Panc1 (cell line): ENCODE results near the gene ZNF573. TPM values are rescaled to one million over a fixed set of nuclear protein-coding genes. Genes with fewer than 3 reads are reported as not detected.
"Not testable (repeated sequence)": the region's sequence is repeated elsewhere in the genome, so short reads cannot be mapped to it uniquely, and the experiment has no call there.

Source experiments
- ATAC-seq: fragments of 200-7000 bp; cut with Tn5 transposase; 2 replicates; pipeline ENCODE4 v1.9.1; 2020; ENCODE audit warnings: mild to moderate bottlenecking, moderate library complexity
- BruUV-seq: library from RNA; stranded (reverse); fragments of 400-500 nt; replicated peaks from 2 replicates; lab custom pipeline; 2021; lab: Mats Ljungman, UMichigan
- CTCF ChIA-PET: fragments of 300-600 bp; sonication (Branson Sonifier 250); formaldehyde crosslinking; loops from one replicate; lab custom pipeline; 2022; ENCODE audit warnings: antibody characterized with exemption; lab: Charles Lee
- POLR2A ChIA-PET: fragments of 300-600 bp; sonication (Branson Sonifier 250); formaldehyde crosslinking; loops from one replicate; lab custom pipeline; 2022; ENCODE audit warnings: antibody characterized with exemption; lab: Charles Lee
- DNase-seq: peaks from one replicate; pipeline ENCODE4 v3.0.0-alpha.2; 2010; ENCODE audit warnings: low read depth, low spot score
- H3K27ac ChIP-seq: 2 replicates; pipeline ENCODE4 v1.5.1; 2011; ENCODE audit warnings: mild to moderate bottlenecking, low read length, inconsistent platforms
- H3K27me3 ChIP-seq: fragments of 200-500 bp; sonication (Bioruptor generic); 2 replicates; pipeline ENCODE4 v1.6.0; 2014; ENCODE audit warnings: low read length, inconsistent platforms; ENCODE audit not compliant: control insufficient read depth, insufficient read depth
- H3K36me3 ChIP-seq: fragments of 200-500 bp; sonication (Bioruptor generic); 2 replicates; pipeline ENCODE4 v1.5.1; 2014; ENCODE audit warnings: inconsistent platforms, mild to moderate bottlenecking, low read length, moderate library complexity; ENCODE audit not compliant: control insufficient read depth, insufficient read depth
- H3K4me1 ChIP-seq: 2 replicates; pipeline ENCODE4 v1.5.1; 2011; ENCODE audit warnings: inconsistent platforms, mild to moderate bottlenecking, low read length, moderate library complexity; ENCODE audit not compliant: control insufficient read depth, insufficient read depth
- H3K4me3 ChIP-seq, 2 experiments: 2 replicates each; pipeline ENCODE4 v1.5.1; 2011 to 2012; ENCODE audit warnings: low read depth in 2 of 2, low read length in 2 of 2, mild to moderate bottlenecking in 2 of 2, inconsistent platforms in 1 of 2, moderate library complexity in 1 of 2
- H3K9me3 ChIP-seq: fragments of 200-500 bp; sonication (Bioruptor generic); 2 replicates; pipeline ENCODE4 v1.5.1; 2014; ENCODE audit warnings: low read depth, mild to moderate bottlenecking, inconsistent platforms, low read length, moderate library complexity; ENCODE audit not compliant: control insufficient read depth, insufficient read depth
- CTCF ChIP-seq: fragments of 450-650 bp; IDR thresholded peaks from 2 replicates; pipeline ENCODE4 v1.5.1; 2017; ENCODE audit warnings: mild to moderate bottlenecking
- POLR2AphosphoS5 ChIP-seq: IDR thresholded peaks from 2 replicates; pipeline ENCODE4 v1.6.1; 2012; ENCODE audit warnings: mild to moderate bottlenecking, low read depth, low read length, moderate library complexity
- REST ChIP-seq, 2 experiments: IDR thresholded peaks; 2 replicates each; pipeline ENCODE4 v1.6.1; 2011 to 2012; ENCODE audit warnings: low read depth in 2 of 2, control low read depth in 1 of 2, low read length in 1 of 2, mild to moderate bottlenecking in 1 of 2, moderate library complexity in 1 of 2; ENCODE audit not compliant: insufficient read depth in 1 of 2
- SIN3A ChIP-seq: IDR thresholded peaks from 2 replicates; pipeline ENCODE4 v1.6.1; 2012; ENCODE audit warnings: low read depth, mild to moderate bottlenecking, low read length, moderate library complexity, borderline replicate concordance; ENCODE audit not compliant: insufficient read depth
- TCF7L2 ChIP-seq: IDR thresholded peaks from 2 replicates; pipeline ENCODE4 v1.6.1; 2011; ENCODE audit warnings: mild to moderate bottlenecking, low read depth, low read length, inconsistent platforms
- in situ Hi-C: cut with HindIII; loops from 2 replicates; pipeline ENCODE4 v1.10.0; 2016; ENCODE audit warnings: low sequenced_read_pairs, low pct_unique_long_range_greater_than_20kb
- intact Hi-C: fragments of 100-400 bp; cut with micrococcal nuclease; formaldehyde crosslinking; loops from one replicate; pipeline ENCODE4 v1.10.0; 2022; ENCODE audit not compliant: unreplicated experiment
- total RNA-seq: library from RNA; stranded (reverse); gene quantifications from one replicate; pipeline ENCODE4 v1.2.1, GENCODE V29; 2021; ENCODE audit not compliant: unreplicated experiment

ZNF573 gene
- total RNA-seq, 1 experiment from 2014 or later = 13.3 TPM

DNA sequence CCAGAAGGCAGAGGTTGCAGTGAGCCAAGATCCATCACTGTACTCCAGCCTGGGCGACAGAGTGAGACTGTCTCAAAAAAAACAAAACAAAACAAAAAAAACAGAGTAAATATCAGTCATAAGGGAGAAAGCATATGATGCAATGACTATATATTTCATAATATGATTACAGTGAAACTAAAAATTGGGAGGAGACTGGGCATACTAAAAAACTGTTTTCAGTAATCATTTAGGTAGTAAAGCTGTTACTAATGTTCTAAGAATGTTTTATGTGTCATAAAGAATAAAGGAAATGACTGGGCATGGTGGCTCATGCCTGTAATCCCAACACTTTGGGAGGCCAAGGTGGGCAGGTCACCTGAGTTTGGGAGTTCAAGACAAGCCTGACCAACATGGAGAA, 15.9 kb downstream of the ZNF573 start:
- intact Hi-C loops (no loop called here), in situ Hi-C loops (no loop called here)
- H3K36me3 ChIP-seq = no peaks in the 10 kb centered on the region
- ChIA-PET CTCF (no interaction called here), POLR2A (no interaction called here)
- no TSS peak for BruUV-seq
- DNase-seq = peak; percentile 8
- H3K4me3 ChIP-seq = no peak overlapping the region
- TF ChIP-seq CTCF (no peak), SIN3A (no peak), TCF7L2 (no peak), REST (IDR thresholded peaks at IDR 0.05; ENCODE audit: insufficient read depth in 1 of 2, low read depth in 2 of 2, low read length in 1 of 2) (no peak), POLR2AphosphoS5 (no peak)
- H3K9me3 ChIP-seq = no peaks in the 10 kb centered on the region; the same call in 1 of the 2 replicates
- no peaks in the 10 kb centered on the region for H3K27me3 ChIP-seq
- ATAC-seq = no peak
- no peaks in the 10 kb centered on the region for H3K4me1 ChIP-seq
- no peak overlapping the region for H3K27ac ChIP-seq

DNA sequence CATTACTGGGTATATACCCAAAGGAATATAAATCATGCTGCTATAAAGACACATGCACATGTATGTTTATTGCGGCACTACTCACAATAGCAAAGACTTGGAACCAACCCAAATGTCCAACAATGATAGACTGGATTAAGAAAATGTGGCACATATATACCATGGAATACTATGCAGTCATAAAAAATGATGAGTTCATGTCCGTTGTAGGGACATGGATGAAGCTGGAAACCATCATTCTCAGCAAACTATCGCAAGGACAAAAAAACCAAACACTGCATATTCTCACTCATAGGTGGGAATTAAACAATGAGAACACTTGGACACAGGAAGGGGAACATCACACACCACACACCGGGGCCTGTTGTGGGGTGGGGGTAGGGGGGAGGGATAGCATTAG, 21.7 kb downstream of the ZNF573 start:
- ATAC-seq, H3K4me3 ChIP-seq, CTCF ChIA-PET, H3K4me1 ChIP-seq, in situ Hi-C loops, BruUV-seq, H3K27me3 ChIP-seq, intact Hi-C loops, H3K27ac ChIP-seq, H3K36me3 ChIP-seq, POLR2A ChIA-PET, DNase-seq, H3K9me3 ChIP-seq: not testable (repeated sequence)

- Histone ChIP-seq H3K27ac (no peak overlapping the region), H3K9me3 (peaks cover 44% of the 10 kb centered on the region), H3K4me3 (no peak overlapping the region), H3K4me1 (no peaks in the 10 kb centered on the region), H3K27me3 (no peaks in the 10 kb centered on the region), H3K36me3 (no peaks in the 10 kb centered on the region)
- in situ Hi-C loops = no loop called here
- ATAC-seq (no peak), DNase-seq (no peak)
- CTCF ChIA-PET = no interaction called here
- POLR2A ChIA-PET = no interaction called here
- intact Hi-C loops = no loop called here
- BruUV-seq = no TSS peak
- TF ChIP-seq POLR2AphosphoS5 = no peak
- TF ChIP-seq TCF7L2 = no peak
- TF ChIP-seq SIN3A = no peak
- no peak for TF ChIP-seq CTCF
- no peak for TF ChIP-seq REST (IDR thresholded peaks at IDR 0.05; ENCODE audit: insufficient read depth in 1 of 2, low read depth in 2 of 2, low read length in 1 of 2)
These were observed 41.0 kb downstream of the ZNF573 start for GRCh38 chr19:37738371-37738770.
